ENCODE data around the gene NAPA.

GRCh38 chr19:47471381-47471732, 43.5 kb downstream of the NAPA start:
- TF ChIP-seq CTCF (IDR thresholded peaks at IDR 0.05) (no peak), POLR2A (IDR thresholded peaks at IDR 0.05) (no peak)

Data from thyroid gland (tissue), 4 donors.